CD8-positive, alpha-beta memory T cell (primary cell): ENCODE measurements around the gene TRIM47. TPM values are rescaled to one million over a fixed set of nuclear protein-coding genes. Genes with fewer than 3 reads are reported as not detected.

Experiments
- CTCF ChIA-PET: fragments of 350-600 bp; sonication (Branson Sonifier 250); formaldehyde crosslinking; loops from one replicate; lab custom pipeline; 2021; ENCODE audit warnings: antibody characterized with exemption; lab: Charles Lee
- POLR2A ChIA-PET: fragments of 350-600 bp; sonication (Branson Sonifier 250); formaldehyde crosslinking; loops from one replicate; lab custom pipeline; 2021; ENCODE audit warnings: antibody characterized with exemption; lab: Charles Lee
- DNase-seq, 5 donors: peaks; one replicate each; pipeline versions ENCODE4 v3.0.0 to v3.0.0-alpha.2; 2020 to 2022; ENCODE audit warnings: mixed read lengths in 1 of 5
- H3K27ac ChIP-seq: one replicate; pipeline ENCODE4 v1.7.0; 2013; ENCODE audit warnings: low read depth, mild to moderate bottlenecking, low read length, moderate library complexity
- H3K27me3 ChIP-seq: 2 replicates; pipeline ENCODE4 v1.7.0; 2013; ENCODE audit warnings: low read length, mild to moderate bottlenecking; ENCODE audit not compliant: insufficient read depth, poor library complexity, severe bottlenecking
- H3K36me3 ChIP-seq: 2 replicates; pipeline ENCODE4 v1.7.0; 2013; ENCODE audit warnings: mild to moderate bottlenecking, low read length, moderate library complexity; ENCODE audit not compliant: insufficient read depth
- H3K4me1 ChIP-seq: 2 replicates; pipeline ENCODE4 v1.7.0; 2013; ENCODE audit warnings: mild to moderate bottlenecking, low read length, moderate library complexity; ENCODE audit not compliant: insufficient read depth
- H3K4me3 ChIP-seq: 2 replicates; pipeline ENCODE4 v1.7.0; 2013; ENCODE audit warnings: mild to moderate bottlenecking, low read length
- H3K9me3 ChIP-seq: 2 replicates; pipeline ENCODE4 v1.7.0; 2013; ENCODE audit warnings: mild to moderate bottlenecking, low read length
- H3K27ac Mint-ChIP-seq, 8 donors: one replicate each; pipeline ENCODE4 v1.8.0; 2020 to 2021; ENCODE audit warnings: mixed read lengths in 8 of 8, mild to moderate bottlenecking in 6 of 8, inconsistent platforms in 3 of 8, moderate library complexity in 3 of 8
- H3K27me3 Mint-ChIP-seq, 2 donors: one replicate each; pipeline ENCODE4 v1.8.0; 2020 to 2021; ENCODE audit warnings: mixed read lengths in 2 of 2, mild to moderate bottlenecking in 1 of 2, moderate library complexity in 1 of 2
- H3K36me3 Mint-ChIP-seq, 3 donors: one replicate each; pipeline ENCODE4 v1.8.0; 2020 to 2021; ENCODE audit warnings: mixed read lengths in 3 of 3, inconsistent platforms in 1 of 3, mild to moderate bottlenecking in 1 of 3
- H3K4me1 Mint-ChIP-seq, 3 donors: one replicate each; pipeline ENCODE4 v1.8.0; 2020 to 2021; ENCODE audit warnings: mixed read lengths in 3 of 3, inconsistent platforms in 1 of 3, mild to moderate bottlenecking in 1 of 3
- H3K4me3 Mint-ChIP-seq, 7 donors: one replicate each; pipeline ENCODE4 v1.8.0; 2020 to 2021; ENCODE audit warnings: mixed read lengths in 7 of 7, mild to moderate bottlenecking in 6 of 7, moderate library complexity in 4 of 7, inconsistent platforms in 2 of 7
- H3K9me3 Mint-ChIP-seq, 5 donors: one replicate each; pipeline ENCODE4 v1.8.0; 2020 to 2022; ENCODE audit warnings: mixed read lengths in 5 of 5, mild to moderate bottlenecking in 3 of 5, moderate library complexity in 2 of 5, inconsistent platforms in 1 of 5
- polyA plus RNA-seq: library from polyadenylated mRNA; unstranded; fragments of 300-500 nt; fragmentation: Illumina TruSeq; gene quantifications from one replicate; pipeline ENCODE4 v1.2.3, GENCODE V29; 2021
- total RNA-seq, 2 experiments: library from RNA; stranded (reverse); gene quantifications; one replicate each; pipeline ENCODE4 v1.2.3, GENCODE V29; 2021

TRIM47 gene
- total and polyA plus RNA-seq, 3 experiments from 2014 or later = 12.6 to 17.6 (median 14.1) TPM

- H3K27ac Mint-ChIP-seq = peak overlapping the region in 2 of 8 donors; percentile 27 to 91
- no peaks in the 10 kb centered on the region for H3K27me3 ChIP-seq
- ChIA-PET POLR2A (no interaction called here), CTCF (interaction anchor here (3.7 to 6.2 kb wide), 3 partner anchors 26 to 44 kb away, joined by 30 to 51 read pairs (median 42); partner anchors contain the start of gene WBP2)
- no peaks in the 10 kb centered on the region for H3K27me3 Mint-ChIP-seq
- peak overlapping the region in 1 of 7 donors; percentile 67 for H3K4me3 Mint-ChIP-seq
- peaks cover 12% of the 10 kb centered on the region for H3K36me3 ChIP-seq
- no peak for DNase-seq
- no peak overlapping the region for H3K4me3 ChIP-seq
- H3K9me3 Mint-ChIP-seq = no peaks in the 10 kb centered on the region
- no peaks in the 10 kb centered on the region for H3K9me3 ChIP-seq
- no peak overlapping the region for H3K27ac ChIP-seq
- H3K4me1 ChIP-seq = peaks cover 20% of the 10 kb centered on the region
- peaks cover 0 to 53% (median 2%) of the 10 kb centered on the region in 3 donors for H3K36me3 Mint-ChIP-seq
- H3K4me1 Mint-ChIP-seq = peaks cover 24 to 28% (median 24%) of the 10 kb centered on the region in 3 donors
Measured at GRCh38 chr17:75898791-75899190, 20.4 kb upstream of the TRIM47 start.

- Histone ChIP-seq H3K36me3 (peaks cover 12% of the 10 kb centered on the region), H3K27ac (no peak overlapping the region), H3K4me3 (no peak overlapping the region), H3K27me3 (no peaks in the 10 kb centered on the region), H3K9me3 (no peaks in the 10 kb centered on the region), H3K4me1 (peaks cover 18% of the 10 kb centered on the region)
- H3K27ac Mint-ChIP-seq = peak overlapping the region in 6 of 8 donors; percentile 63 to 83 (median 74)
- ChIA-PET POLR2A (interaction anchor here (0.5 to 4.0 kb wide), 3 partner anchors 12 to 42 kb away, joined by 3 to 42 read pairs (median 3); partner anchors contain the start of gene WBP2), CTCF (interaction anchor here (1.0 to 6.2 kb wide), 5 partner anchors 25 to 107 kb away, joined by 3 to 51 read pairs (median 30); partner anchors contain the start of gene WBP2)
- H3K36me3 Mint-ChIP-seq = peaks cover 0 to 50% (median 2%) of the 10 kb centered on the region in 3 donors
- no peaks in the 10 kb centered on the region for H3K9me3 Mint-ChIP-seq
- no peaks in the 10 kb centered on the region for H3K27me3 Mint-ChIP-seq
- DNase-seq = no peak
- H3K4me3 Mint-ChIP-seq = peak overlapping the region; percentile 69 to 90 (median 77)
- H3K4me1 Mint-ChIP-seq = peaks cover 25 to 31% (median 26%) of the 10 kb centered on the region in 3 donors
Measured at GRCh38 chr17:75898065-75898464, 19.7 kb upstream of the TRIM47 start.

GRCh38 chr17:75897160-75898019, 19.0 kb upstream of the TRIM47 start:
- Histone ChIP-seq H3K36me3 (peaks cover 12% of the 10 kb centered on the region), H3K9me3 (no peaks in the 10 kb centered on the region), H3K27ac (peak overlapping the region; percentile 61), H3K4me3 (no peak overlapping the region), H3K27me3 (no peaks in the 10 kb centered on the region), H3K4me1 (peaks cover 18% of the 10 kb centered on the region)
- H3K36me3 Mint-ChIP-seq = peaks cover 0 to 53% (median 2%) of the 10 kb centered on the region in 3 donors
- H3K27ac Mint-ChIP-seq = peak overlapping the region; percentile 63 to 95 (median 78)
- H3K4me1 Mint-ChIP-seq = peaks cover 25 to 31% (median 26%) of the 10 kb centered on the region in 3 donors
- no peaks in the 10 kb centered on the region for H3K27me3 Mint-ChIP-seq
- CTCF ChIA-PET = interaction anchor here (0.9 to 6.2 kb wide), 15 partner anchors 8 to 278 kb away, joined by 3 to 51 read pairs (median 8); partner anchors contain the start of genes MRPL38, TRIM47 and WBP2
- H3K4me3 Mint-ChIP-seq = peak overlapping the region; percentile 69 to 90 (median 77)
- H3K9me3 Mint-ChIP-seq = no peaks in the 10 kb centered on the region
- DNase-seq = no peak
- POLR2A ChIA-PET = interaction anchor here (0.5 to 4.0 kb wide), 13 partner anchors 11 to 133 kb away, joined by 3 to 42 read pairs (median 5); partner anchors contain the start of genes ACOX1, GALK1, TRIM47 and UNC13D

GRCh38 chr17:75896415-75897159, 18.2 kb upstream of the TRIM47 start, which contains the start of gene TRIM65:
TSS of gene TRIM65 (minus strand) at chr17:75896951. CDS start at chr17:75896937, 14 bp downstream.
- no peaks in the 10 kb centered on the region for H3K9me3 Mint-ChIP-seq
- peaks cover 0 to 50% (median 2%) of the 10 kb centered on the region in 3 donors for H3K36me3 Mint-ChIP-seq
- CTCF ChIA-PET = interaction anchor here (0.6 to 6.2 kb wide), 27 partner anchors 8 to 279 kb away, joined by 3 to 51 read pairs (median 4); partner anchors contain the start of genes GALK1, MRPL38, TRIM47 and WBP2
- peak within 1 kb of the TSS; percentile 82 to 92 (median 85) for H3K4me3 Mint-ChIP-seq
- H3K27ac Mint-ChIP-seq = peak within 1 kb of the TSS; percentile 67 to 97 (median 85)
- H3K4me1 Mint-ChIP-seq = peaks cover 25 to 31% (median 26%) of the 10 kb centered on the region in 3 donors
- no peaks in the 10 kb centered on the region for H3K27me3 ChIP-seq
- peak within 1 kb of the TSS; percentile 61 for H3K27ac ChIP-seq
- peak; percentile 67 to 84 (median 71) for DNase-seq
- POLR2A ChIA-PET = interaction anchor here (0.5 to 4.0 kb wide), 24 partner anchors 8 to 527 kb away, joined by 3 to 42 read pairs (median 4); partner anchors contain the start of genes ACOX1, GALK1, MRPL38 and TRIM47
- H3K4me3 ChIP-seq = peak within 1 kb of the TSS; percentile 66
- H3K4me1 ChIP-seq = peaks cover 18% of the 10 kb centered on the region
- H3K9me3 ChIP-seq = no peaks in the 10 kb centered on the region
- H3K27me3 Mint-ChIP-seq = no peaks in the 10 kb centered on the region
- H3K36me3 ChIP-seq = peaks cover 7% of the 10 kb centered on the region

GRCh38 chr17:75895370-75896155, 17.2 kb upstream of the TRIM47 start:
- Histone ChIP-seq H3K27ac (peak overlapping the region; percentile 61), H3K27me3 (no peaks in the 10 kb centered on the region), H3K36me3 (no peaks in the 10 kb centered on the region), H3K4me3 (peak overlapping the region; percentile 66), H3K4me1 (peaks cover 18% of the 10 kb centered on the region), H3K9me3 (no peaks in the 10 kb centered on the region)
- no peak for DNase-seq
- peak overlapping the region; percentile 67 to 97 (median 86) for H3K27ac Mint-ChIP-seq
- H3K36me3 Mint-ChIP-seq = peaks cover 0 to 48% (median 2%) of the 10 kb centered on the region in 3 donors
- peaks cover 25 to 31% (median 26%) of the 10 kb centered on the region in 3 donors for H3K4me1 Mint-ChIP-seq
- CTCF ChIA-PET = interaction anchor here (0.7 to 6.2 kb wide), 19 partner anchors 8 to 131 kb away, joined by 3 to 51 read pairs (median 4); partner anchors contain the start of genes GALK1, TRIM47 and WBP2
- no peaks in the 10 kb centered on the region for H3K9me3 Mint-ChIP-seq
- no peaks in the 10 kb centered on the region for H3K27me3 Mint-ChIP-seq
- peak overlapping the region; percentile 82 to 92 (median 85) for H3K4me3 Mint-ChIP-seq
- POLR2A ChIA-PET = interaction anchor here (0.6 to 4.0 kb wide), 19 partner anchors 9 to 142 kb away, joined by 3 to 42 read pairs (median 5); partner anchors contain the start of genes GALK1, MRPL38, TRIM47 and UNC13D

GRCh38 chr17:75894049-75894733, 15.8 kb upstream of the TRIM47 start:
- Mint-ChIP-seq H3K36me3 (peaks cover 0 to 48% (median 2%) of the 10 kb centered on the region in 3 donors), H3K27me3 (no peaks in the 10 kb centered on the region), H3K4me3 (peak overlapping the region in 6 of 7 donors; percentile 29 to 66 (median 59)), H3K4me1 (peaks cover 25 to 31% (median 26%) of the 10 kb centered on the region in 3 donors), H3K27ac (peak overlapping the region in 7 of 8 donors; percentile 18 to 84 (median 72)), H3K9me3 (no peaks in the 10 kb centered on the region)
- no peak overlapping the region for H3K27ac ChIP-seq
- no peak overlapping the region for H3K4me3 ChIP-seq
- CTCF ChIA-PET = interaction anchor here (1.0 to 5.3 kb wide), 4 partner anchors 16 to 120 kb away, joined by 3 to 42 read pairs (median 19); partner anchors contain the start of gene TRIM47
- no peaks in the 10 kb centered on the region for H3K27me3 ChIP-seq
- H3K36me3 ChIP-seq = no peaks in the 10 kb centered on the region
- POLR2A ChIA-PET = interaction anchor here (1.0 to 4.0 kb wide), 3 partner anchors 10 to 38 kb away, joined by 3 to 42 read pairs (median 28); partner anchors contain the start of genes MRPL38, TRIM47 and WBP2
- H3K9me3 ChIP-seq = no peaks in the 10 kb centered on the region
- DNase-seq = no peak
- peaks cover 18% of the 10 kb centered on the region for H3K4me1 ChIP-seq
